A549 (cell line): ENCODE results near the gene KCNN4.

Experiments used
- ELK1 ChIP-seq: fragments of 150-350 bp; IDR thresholded peaks from 2 replicates; pipeline ENCODE4 v1.6.1; 2014; ENCODE audit warnings: low read depth, mild to moderate bottlenecking, low read length
- HOXA7 ChIP-seq: fragments of 250-450 bp; sonication (Bioruptor Pico); IDR thresholded peaks from 2 replicates; pipeline ENCODE4 v1.5.0; 2020; ENCODE audit warnings: mild to moderate bottlenecking, moderate library complexity
- POLR2A ChIP-seq: IDR thresholded peaks from 2 replicates; pipeline ENCODE4 v1.6.1; 2012; ENCODE audit warnings: mild to moderate bottlenecking, low read length
- TF ChIP-seq, protein P1 (sequence below): fragments of >200 bp; sonication (Bioruptor Twin); formaldehyde crosslinking; IDR thresholded peaks from 3 replicates; pipeline ENCODE4 v1.5.1; 2016

- TF ChIP-seq HOXA7 (CRISPR knock-in tag) (no peak), ELK1 (no peak), POLR2A (no peak)
- TF ChIP-seq, protein P1, sequence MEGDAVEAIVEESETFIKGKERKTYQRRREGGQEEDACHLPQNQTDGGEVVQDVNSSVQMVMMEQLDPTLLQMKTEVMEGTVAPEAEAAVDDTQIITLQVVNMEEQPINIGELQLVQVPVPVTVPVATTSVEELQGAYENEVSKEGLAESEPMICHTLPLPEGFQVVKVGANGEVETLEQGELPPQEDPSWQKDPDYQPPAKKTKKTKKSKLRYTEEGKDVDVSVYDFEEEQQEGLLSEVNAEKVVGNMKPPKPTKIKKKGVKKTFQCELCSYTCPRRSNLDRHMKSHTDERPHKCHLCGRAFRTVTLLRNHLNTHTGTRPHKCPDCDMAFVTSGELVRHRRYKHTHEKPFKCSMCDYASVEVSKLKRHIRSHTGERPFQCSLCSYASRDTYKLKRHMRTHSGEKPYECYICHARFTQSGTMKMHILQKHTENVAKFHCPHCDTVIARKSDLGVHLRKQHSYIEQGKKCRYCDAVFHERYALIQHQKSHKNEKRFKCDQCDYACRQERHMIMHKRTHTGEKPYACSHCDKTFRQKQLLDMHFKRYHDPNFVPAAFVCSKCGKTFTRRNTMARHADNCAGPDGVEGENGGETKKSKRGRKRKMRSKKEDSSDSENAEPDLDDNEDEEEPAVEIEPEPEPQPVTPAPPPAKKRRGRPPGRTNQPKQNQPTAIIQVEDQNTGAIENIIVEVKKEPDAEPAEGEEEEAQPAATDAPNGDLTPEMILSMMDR: peak; percentile 99
These were observed 4.4 kb upstream of the KCNN4 start for GRCh38 chr19:43784981-43785808.
